Cardiac fibroblast (primary cell): ENCODE results near the gene MCMBP.

Experiments
- DNase-seq, 2 donors: peaks; one replicate each; pipeline versions ENCODE4 v3.0.0 to v3.0.0-alpha.2; 2010; ENCODE audit warnings: low read depth in 2 of 2
- H3K4me3 ChIP-seq, 2 donors: replicated peaks in 1 of 2; 1 replicate in 1 of 2; 2 replicates in 1 of 2; pipeline ENCODE4 v1.5.1; 2011; ENCODE audit warnings: low read depth in 2 of 2, low read length in 2 of 2, mild to moderate bottlenecking in 2 of 2, moderate library complexity in 1 of 2
- TF ChIP-seq, protein P1 (sequence below): IDR thresholded peaks from one replicate; pipeline ENCODE4 v1.5.1; 2011; ENCODE audit warnings: low read depth, mild to moderate bottlenecking, low read length, inconsistent platforms

Gene MCMBP

DNA sequence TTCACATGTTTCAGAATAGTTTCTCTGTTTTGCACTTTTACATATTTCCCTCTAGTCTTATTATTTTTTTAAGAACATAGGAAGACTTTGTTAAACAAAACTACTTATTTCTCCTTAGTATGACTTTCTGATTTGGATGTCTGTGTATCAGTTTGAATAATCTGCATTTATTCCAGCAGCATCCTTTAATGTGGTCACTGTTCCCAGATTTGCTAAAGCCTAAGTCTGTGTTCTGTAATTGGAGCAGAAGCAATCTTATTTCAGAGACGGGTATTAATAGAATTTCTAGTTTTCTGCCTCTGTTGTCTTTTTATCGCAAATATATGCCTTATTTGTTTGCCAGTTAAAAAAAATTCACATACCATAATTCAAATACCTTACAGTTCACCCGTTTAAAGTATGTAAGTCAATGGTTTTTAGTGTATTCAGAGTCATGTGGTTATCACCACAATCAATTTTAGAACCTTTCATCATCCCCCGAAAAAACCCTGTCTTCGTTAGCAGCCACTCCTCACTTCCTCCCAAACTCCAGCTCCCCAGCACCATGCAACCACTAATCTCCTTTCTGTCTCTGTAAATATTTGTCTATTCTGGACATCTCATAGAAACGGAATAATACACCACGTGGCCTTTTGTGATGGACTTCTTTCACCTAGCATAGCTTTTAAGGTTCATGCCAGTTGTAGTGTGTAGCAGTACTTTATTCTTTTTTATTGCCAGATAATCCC is 88.1 kb downstream of the MCMBP start:
- H3K4me3 ChIP-seq, result no peak overlapping the region
- TF ChIP-seq, protein P1, sequence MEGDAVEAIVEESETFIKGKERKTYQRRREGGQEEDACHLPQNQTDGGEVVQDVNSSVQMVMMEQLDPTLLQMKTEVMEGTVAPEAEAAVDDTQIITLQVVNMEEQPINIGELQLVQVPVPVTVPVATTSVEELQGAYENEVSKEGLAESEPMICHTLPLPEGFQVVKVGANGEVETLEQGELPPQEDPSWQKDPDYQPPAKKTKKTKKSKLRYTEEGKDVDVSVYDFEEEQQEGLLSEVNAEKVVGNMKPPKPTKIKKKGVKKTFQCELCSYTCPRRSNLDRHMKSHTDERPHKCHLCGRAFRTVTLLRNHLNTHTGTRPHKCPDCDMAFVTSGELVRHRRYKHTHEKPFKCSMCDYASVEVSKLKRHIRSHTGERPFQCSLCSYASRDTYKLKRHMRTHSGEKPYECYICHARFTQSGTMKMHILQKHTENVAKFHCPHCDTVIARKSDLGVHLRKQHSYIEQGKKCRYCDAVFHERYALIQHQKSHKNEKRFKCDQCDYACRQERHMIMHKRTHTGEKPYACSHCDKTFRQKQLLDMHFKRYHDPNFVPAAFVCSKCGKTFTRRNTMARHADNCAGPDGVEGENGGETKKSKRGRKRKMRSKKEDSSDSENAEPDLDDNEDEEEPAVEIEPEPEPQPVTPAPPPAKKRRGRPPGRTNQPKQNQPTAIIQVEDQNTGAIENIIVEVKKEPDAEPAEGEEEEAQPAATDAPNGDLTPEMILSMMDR, result no peak
- DNase-seq, result no peak

DNA sequence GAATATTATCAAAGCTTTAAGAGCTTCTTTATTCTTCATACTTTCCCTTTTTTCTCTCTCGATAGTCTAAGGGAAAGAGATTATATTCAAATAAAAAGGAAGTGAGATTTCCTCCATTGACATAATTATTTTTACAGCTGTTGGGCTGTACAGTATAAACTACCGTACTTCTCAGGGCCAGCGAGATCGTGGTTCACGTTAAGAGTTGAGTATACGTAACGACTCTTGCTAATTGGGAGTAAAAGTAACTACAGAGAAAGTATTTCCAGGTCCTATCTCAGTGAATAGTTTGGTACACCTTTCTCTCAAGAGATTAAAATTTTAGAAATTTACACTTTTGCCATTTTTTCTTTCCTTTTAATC is 89.0 kb downstream of the MCMBP start:
- H3K4me3 ChIP-seq, result no peak overlapping the region
- no peak for DNase-seq
- TF ChIP-seq, protein P1, result no peak

DNA sequence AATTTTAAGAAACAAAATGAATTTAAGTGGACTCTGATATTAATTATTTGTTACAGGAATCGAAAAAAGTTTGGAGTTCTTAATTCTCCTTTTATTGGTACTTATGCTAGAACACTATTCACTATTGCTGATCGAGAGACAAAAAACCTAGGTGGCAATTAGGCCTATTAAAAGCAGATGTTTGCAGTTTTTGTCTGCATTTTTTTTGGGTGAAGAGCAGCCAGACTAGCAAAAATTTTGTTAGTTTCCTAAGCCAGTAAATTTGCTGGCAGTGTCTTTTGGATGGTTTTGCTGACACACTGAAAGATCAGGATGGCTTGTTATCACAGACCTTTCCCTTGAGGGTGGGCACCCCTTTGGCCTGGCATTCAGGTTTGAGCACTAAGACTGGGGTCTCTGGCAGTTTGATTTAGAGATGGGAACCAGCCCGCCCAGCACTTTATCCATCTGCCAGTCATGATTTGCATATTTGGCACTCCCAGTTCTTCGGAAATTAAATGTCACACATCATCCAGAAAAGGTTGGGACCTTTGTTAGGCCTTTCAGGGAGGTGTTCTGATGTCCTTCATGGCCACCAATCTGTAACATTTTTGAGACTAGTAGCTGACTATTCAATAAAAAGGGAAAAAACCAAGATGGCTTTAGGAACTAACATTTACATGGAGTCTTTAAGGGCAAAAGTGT is 89.5 kb downstream of the MCMBP start:
- DNase-seq, result no peak
- TF ChIP-seq, protein P1, result no peak
- no peak overlapping the region for H3K4me3 ChIP-seq

DNA sequence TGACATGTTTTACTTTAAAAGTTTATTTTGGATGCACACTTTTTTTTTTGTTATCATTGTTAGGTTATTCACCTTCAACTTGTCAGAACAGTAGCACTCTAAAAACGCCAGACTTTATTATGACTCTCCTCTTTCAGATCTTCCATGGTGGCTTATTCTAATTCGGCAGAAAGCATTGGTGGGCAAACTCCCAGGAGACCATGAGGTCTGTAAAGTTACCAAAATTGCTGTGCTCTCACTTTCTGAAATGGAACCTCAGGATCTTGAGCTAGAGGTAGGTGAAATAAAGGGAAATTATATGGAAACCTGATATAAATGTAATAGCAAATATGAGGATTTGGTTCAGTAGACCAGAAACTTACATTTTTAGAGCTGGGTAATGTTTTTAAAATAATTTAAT is 91.1 kb downstream of the MCMBP start:
- no peak overlapping the region for H3K4me3 ChIP-seq
- DNase-seq, result no peak
- TF ChIP-seq, protein P1, result no peak

DNA sequence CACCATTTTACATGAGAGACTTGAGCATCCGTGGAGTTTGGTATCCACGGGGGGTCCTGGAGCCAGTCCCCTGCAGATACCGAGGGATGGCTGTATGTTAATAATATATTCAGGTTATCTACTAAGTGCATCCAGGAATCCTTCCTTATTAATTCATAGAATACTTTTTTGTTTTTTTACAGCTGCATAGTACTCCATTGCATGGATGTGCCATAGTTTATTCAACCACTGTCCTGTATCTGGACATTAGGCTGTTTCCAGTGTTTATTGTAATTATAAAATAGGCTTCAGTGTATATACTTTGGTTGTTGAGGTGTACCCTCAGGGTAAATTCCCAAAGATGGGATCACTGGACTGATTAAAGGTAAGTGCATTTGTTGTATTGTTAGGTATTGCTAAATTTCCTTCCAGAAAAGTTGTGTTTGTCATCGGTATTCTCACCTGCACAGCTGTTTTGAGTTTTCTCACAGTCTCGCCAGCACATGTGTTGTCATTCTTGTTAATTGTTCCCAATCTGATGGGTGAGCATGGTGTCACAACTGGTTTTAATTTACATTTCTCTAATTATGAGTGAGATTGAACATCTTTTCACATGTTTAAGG is 91.7 kb downstream of the MCMBP start:
- no peak for DNase-seq
- H3K4me3 ChIP-seq, result no peak overlapping the region
- TF ChIP-seq, protein P1, result no peak
